Fibroblast of lung (primary cell): ENCODE data around the gene CDR2L. TPM values are rescaled to one million over a fixed set of nuclear protein-coding genes. Genes with fewer than 3 reads are reported as not detected.
"Not testable (repeated sequence)": the region's sequence is repeated elsewhere in the genome, so short reads cannot be mapped to it uniquely, and the experiment has no call there.

Experiments
- DNase-seq, 2 donors: peaks; one replicate each; pipeline versions ENCODE4 v3.0.0 to v3.0.0-alpha.2; 2010; ENCODE audit warnings: low read depth in 2 of 2
- H2AFZ ChIP-seq: 2 replicates; pipeline ENCODE4 v1.5.1; 2012; ENCODE audit warnings: low read length, control low read depth, inconsistent platforms
- H3K27ac ChIP-seq: 2 replicates; pipeline ENCODE4 v1.5.1; 2011; ENCODE audit warnings: low read length, control low read depth; ENCODE audit not compliant: insufficient read depth
- H3K27me3 ChIP-seq: 2 replicates; pipeline ENCODE4 v1.5.1; 2011; ENCODE audit warnings: mild to moderate bottlenecking, low read length; ENCODE audit not compliant: control insufficient read depth, insufficient read depth
- H3K36me3 ChIP-seq: 2 replicates; pipeline ENCODE4 v1.5.1; 2011; ENCODE audit warnings: low read length; ENCODE audit not compliant: control insufficient read depth, insufficient read depth
- H3K4me1 ChIP-seq: 2 replicates; pipeline ENCODE4 v1.5.1; 2011; ENCODE audit warnings: low read length; ENCODE audit not compliant: control insufficient read depth, insufficient read depth; ENCODE audit errors: extremely low read depth
- H3K4me2 ChIP-seq: 2 replicates; pipeline ENCODE4 v1.5.1; 2011; ENCODE audit warnings: low read length, control low read depth; ENCODE audit not compliant: insufficient read depth; ENCODE audit errors: extremely low read depth
- H3K4me3 ChIP-seq, 4 experiments: fragments of 200-600 bp in 1 of 4; sonication (generic) in 1 of 4; replicated peaks in 1 of 4; 2 replicates each; pipeline ENCODE4 v1.5.1; 2011 to 2016; ENCODE audit warnings: low read length in 4 of 4, low read depth in 3 of 4, mild to moderate bottlenecking in 3 of 4, control low read depth in 2 of 4, inconsistent platforms in 1 of 4, mixed read lengths in 1 of 4; ENCODE audit not compliant: insufficient read depth in 1 of 4; ENCODE audit errors: control extremely low read depth in 1 of 4
- H3K79me2 ChIP-seq: 2 replicates; pipeline ENCODE4 v1.5.1; 2012; ENCODE audit warnings: mild to moderate bottlenecking, low read length, inconsistent platforms; ENCODE audit not compliant: control insufficient read depth, insufficient read depth
- H3K9ac ChIP-seq: 2 replicates; pipeline ENCODE4 v1.5.1; 2011; ENCODE audit warnings: mild to moderate bottlenecking, low read length, control low read depth; ENCODE audit not compliant: insufficient read depth
- H3K9me3 ChIP-seq: 2 replicates; pipeline ENCODE4 v1.5.1; 2012; ENCODE audit warnings: low read depth, low read length; ENCODE audit not compliant: control insufficient read depth, insufficient read depth
- H4K20me1 ChIP-seq: 2 replicates; pipeline ENCODE4 v1.5.1; 2011; ENCODE audit warnings: low read length; ENCODE audit not compliant: control insufficient read depth, insufficient read depth; ENCODE audit errors: extremely low read depth
- CTCF ChIP-seq, 2 donors: IDR thresholded peaks in 1 of 2; conservative IDR thresholded peaks in 1 of 2; 1 replicate in 1 of 2; 2 replicates in 1 of 2; pipeline ENCODE4 v1.5.1; 2011 to 2012; ENCODE audit warnings: low read length in 2 of 2, control low read depth in 1 of 2, inconsistent platforms in 1 of 2, low read depth in 1 of 2, mild to moderate bottlenecking in 1 of 2
- EZH2 ChIP-seq: IDR thresholded peaks from 2 replicates; pipeline ENCODE4 v1.5.1; 2012; ENCODE audit warnings: low read length, control low read depth, mild to moderate bottlenecking; ENCODE audit errors: missing control alignments
- polyA plus RNA-seq, 2 donors: library from polyadenylated mRNA; depleted of rRNA in 1 of 2; stranded (reverse) in 1 of 2; unstranded in 1 of 2; fragments of >200 nt; gene quantifications; 2 replicates each; pipeline ENCODE4 v1.2.1, GENCODE V29; 2011 to 2012; ENCODE audit warnings: missing spikeins in 1 of 2
- total RNA-seq: library from RNA; depleted of rRNA; stranded (reverse); fragments of >200 nt; gene quantifications from 2 replicates; pipeline ENCODE4 v1.2.1, GENCODE V29; 2014

Gene CDR2L
- total and polyA plus RNA-seq, 2 donors (not counting 1 experiment from before 2014, with no cell fraction given): 9.7 to 12.2 TPM

GRCh38 chr17:74964988-74965622 lies 22.3 kb upstream of the CDR2L start:
- Histone ChIP-seq H3K4me1 (no peaks in the 10 kb centered on the region), H3K27ac (no peak overlapping the region), H3K27me3 (peaks cover 2% of the 10 kb centered on the region), H3K9ac (no peak overlapping the region), H3K4me3 (no peak overlapping the region), H3K36me3 (no peaks in the 10 kb centered on the region), H3K4me2 (no peak overlapping the region), H4K20me1 (no peaks in the 10 kb centered on the region), H2AFZ (no peak overlapping the region), H3K9me3 (no peaks in the 10 kb centered on the region), H3K79me2 (no peaks in the 10 kb centered on the region)
- TF ChIP-seq EZH2 (no peak), CTCF (conservative IDR thresholded peaks at IDR 0.05 in 1 of 2, IDR thresholded peaks at IDR 0.05 in 1 of 2; ENCODE audit: low read depth in 1 of 2, low read length in 2 of 2) (no peak)
- DNase-seq: no peak

- H3K79me2 ChIP-seq: no peaks in the 10 kb centered on the region
Measured at GRCh38 chr17:74968361-74968780, 19.1 kb upstream of the CDR2L start.

GRCh38 chr17:74969501-74969900 lies 17.9 kb upstream of the CDR2L start:
- not testable (repeated sequence) for H3K79me2 ChIP-seq, H3K4me1 ChIP-seq, H3K9ac ChIP-seq, H3K9me3 ChIP-seq, H4K20me1 ChIP-seq, H3K4me2 ChIP-seq, H3K27ac ChIP-seq, H3K36me3 ChIP-seq, DNase-seq, H2AFZ ChIP-seq, H3K4me3 ChIP-seq
- peaks cover 25% of the 10 kb centered on the region for H3K27me3 ChIP-seq

More at GRCh38 chr17:74968361-74968780, 19.1 kb upstream of the CDR2L start:
- Histone ChIP-seq H3K4me1 (no peaks in the 10 kb centered on the region), H4K20me1 (no peaks in the 10 kb centered on the region), H2AFZ (no peak overlapping the region), H3K9me3 (no peaks in the 10 kb centered on the region), H3K27ac (no peak overlapping the region), H3K9ac (no peak overlapping the region), H3K4me3 (no peak overlapping the region), H3K27me3 (peaks cover 18% of the 10 kb centered on the region), H3K4me2 (no peak overlapping the region), H3K36me3 (no peaks in the 10 kb centered on the region)
- TF ChIP-seq EZH2 (no peak), CTCF (conservative IDR thresholded peaks at IDR 0.05 in 1 of 2, IDR thresholded peaks at IDR 0.05 in 1 of 2; ENCODE audit: low read depth in 1 of 2, low read length in 2 of 2) (no peak)
- no peak for DNase-seq
